ENCODE results near the gene NPBWR2. TPM values are rescaled to one million over a fixed set of nuclear protein-coding genes. Genes with fewer than 3 reads are reported as not detected.

The NPBWR2 gene
- polyA plus RNA-seq, 1 donor from 2014 or later = not detected

- Histone ChIP-seq H3K27ac (ENCODE audit: low read length) (no peak overlapping the region), H3K9ac (ENCODE audit: low read length) (no peak overlapping the region), H3K4me3 (ENCODE audit: low read length) (no peak overlapping the region), H2AFZ (ENCODE audit: low read depth, low read length) (no peak overlapping the region), H4K20me1 (ENCODE audit: insufficient read depth) (no peaks in the 10 kb centered on the region), H3K27me3 (ENCODE audit: insufficient read depth, low read depth, low read length) (peaks cover 5% of the 10 kb centered on the region), H3F3A (ENCODE audit: insufficient read depth, low read length, poor library complexity, severe bottlenecking) (no peaks in the 10 kb centered on the region), H3K36me3 (ENCODE audit: insufficient read depth, low read length) (no peaks in the 10 kb centered on the region), H3K4me2 (ENCODE audit: low read length) (no peak overlapping the region), H3K9me2 (ENCODE audit: insufficient read depth, low read length) (no peaks in the 10 kb centered on the region), H3K79me2 (replicated peaks; ENCODE audit: insufficient read depth, low read length) (no peaks in the 10 kb centered on the region), H3K9me3 (ENCODE audit: low read length) (no peaks in the 10 kb centered on the region)
- TF ChIP-seq EZH2 (IDR thresholded peaks at IDR 0.05; ENCODE audit: borderline replicate concordance, insufficient read depth, low read length, poor library complexity, severe bottlenecking) (no peak), SMC3 (conservative IDR thresholded peaks at IDR 0.05; ENCODE audit: poor library complexity) (no peak), TAF1 (IDR thresholded peaks at IDR 0.05; ENCODE audit: low read depth) (no peak)
These were observed 30.3 kb downstream of the NPBWR2 start for GRCh38 chr20:64077094-64077493.

- H3K9me2 ChIP-seq (ENCODE audit: insufficient read depth, low read length) = no peaks in the 10 kb centered on the region
- no peaks in the 10 kb centered on the region for H3K9me3 ChIP-seq (ENCODE audit: low read length)
- H3F3A ChIP-seq (ENCODE audit: insufficient read depth, low read length, poor library complexity, severe bottlenecking) = no peaks in the 10 kb centered on the region
- H3K36me3 ChIP-seq (ENCODE audit: insufficient read depth, low read length) = no peaks in the 10 kb centered on the region
- H3K27ac ChIP-seq (ENCODE audit: low read length) = no peak overlapping the region
- peaks cover 5% of the 10 kb centered on the region for H3K27me3 ChIP-seq (ENCODE audit: insufficient read depth, low read depth, low read length)
- H4K20me1 ChIP-seq (ENCODE audit: insufficient read depth) = no peaks in the 10 kb centered on the region
- H3K4me2 ChIP-seq (ENCODE audit: low read length) = no peak overlapping the region
- no peak overlapping the region for H2AFZ ChIP-seq (ENCODE audit: low read depth, low read length)
- H3K4me3 ChIP-seq (ENCODE audit: low read length) = no peak overlapping the region
- no peak for TF ChIP-seq EP300 (conservative IDR thresholded peaks at IDR 0.05; ENCODE audit: poor library complexity, severe bottlenecking)
- TF ChIP-seq MXI1 (conservative IDR thresholded peaks at IDR 0.05; ENCODE audit: poor library complexity, severe bottlenecking) = no peak
- no peak for TF ChIP-seq RAD21 (conservative IDR thresholded peaks at IDR 0.05)
- TF ChIP-seq TAF1 (IDR thresholded peaks at IDR 0.05; ENCODE audit: low read depth) = no peak
- TF ChIP-seq REST (IDR thresholded peaks at IDR 0.05; ENCODE audit: borderline replicate concordance) = no peak
- TF ChIP-seq EZH2 (IDR thresholded peaks at IDR 0.05; ENCODE audit: borderline replicate concordance, insufficient read depth, low read length, poor library complexity, severe bottlenecking) = no peak
- no peak for TF ChIP-seq POLR2AphosphoS5 (IDR thresholded peaks at IDR 0.05)
- TF ChIP-seq SMC3 (conservative IDR thresholded peaks at IDR 0.05; ENCODE audit: poor library complexity) = no peak
- TF ChIP-seq CTCF (IDR thresholded peaks at IDR 0.05; ENCODE audit: poor library complexity, severe bottlenecking) = no peak
- no peak overlapping the region for H3K9ac ChIP-seq (ENCODE audit: low read length)
- H3K79me2 ChIP-seq (replicated peaks; ENCODE audit: insufficient read depth, low read length) = no peaks in the 10 kb centered on the region
These were observed 31.0 kb downstream of the NPBWR2 start for GRCh38 chr20:64076061-64076997.

All from neural cell (in vitro differentiated cells).